Stimulated activated CD4-positive, alpha-beta T cell treated with anti-CD3 and anti-CD28 coated beads, Interleukin-1b, Interleukin-23, amount 100 ng/mL, for 48 hours (primary cell): ENCODE results near the gene SRP72.
"Not testable (repeated sequence)": the region's sequence is repeated elsewhere in the genome, so short reads cannot be mapped to it uniquely, and the experiment has no call there.

Source experiments
- DNase-seq: peaks from one replicate; pipeline ENCODE4 v3.0.0-alpha.2; 2020

Gene SRP72

GRCh38 chr4:56467284-56468096, at the start of gene SRP72:
SRP72 (plus strand) TSS chr4:56467617; CDS start chr4:56467636, 19 bp downstream.
- DNase-seq: peak; percentile 89

GRCh38 chr4:56424176-56424575, 43.2 kb upstream of the SRP72 start:
- DNase-seq: no peak

GRCh38 chr4:56424697-56425514, 42.5 kb upstream of the SRP72 start:
- no peak for DNase-seq

- no peak for DNase-seq
These were observed 41.9 kb upstream of the SRP72 start for GRCh38 chr4:56425518-56425917.

GRCh38 chr4:56426273-56426672, 41.1 kb upstream of the SRP72 start:
- DNase-seq: no peak

- DNase-seq: no peak
These were observed 40.2 kb upstream of the SRP72 start for GRCh38 chr4:56427179-56427578.

GRCh38 chr4:56430203-56430602, 37.2 kb upstream of the SRP72 start:
- DNase-seq: no peak

- DNase-seq: no peak
These were observed 34.1 kb upstream of the SRP72 start for GRCh38 chr4:56433280-56433679.

- DNase-seq: peak; percentile 44
These were observed 32.7 kb upstream of the SRP72 start for GRCh38 chr4:56434599-56435139.

- DNase-seq: peak; percentile 98
These were observed 32.1 kb upstream of the SRP72 start, which contains the start of gene PPAT for GRCh38 chr4:56435140-56435926. PPAT (minus strand) TSS chr4:56435615; CDS start chr4:56435477, 138 bp downstream.

- no peak for DNase-seq
These were observed 28.7 kb upstream of the SRP72 start for GRCh38 chr4:56438766-56439165.

GRCh38 chr4:56440983-56441382, 26.4 kb upstream of the SRP72 start:
- DNase-seq: no peak

- DNase-seq: no peak
These were observed 22.7 kb upstream of the SRP72 start for GRCh38 chr4:56444719-56445118.

- DNase-seq: no peak
These were observed 21.7 kb upstream of the SRP72 start for GRCh38 chr4:56445699-56446098.

- no peak for DNase-seq
These were observed 19.1 kb upstream of the SRP72 start for GRCh38 chr4:56448301-56448700.

- not testable (repeated sequence) for DNase-seq
These were observed 17.9 kb upstream of the SRP72 start for GRCh38 chr4:56449475-56449874.

GRCh38 chr4:56450342-56450741, 17.1 kb upstream of the SRP72 start:
- no peak for DNase-seq

GRCh38 chr4:56460085-56460484, 7.3 kb upstream of the SRP72 start:
- no peak for DNase-seq

GRCh38 chr4:56462157-56462556, 5.3 kb upstream of the SRP72 start:
- no peak for DNase-seq

- DNase-seq: no peak
These were observed 3.7 kb upstream of the SRP72 start for GRCh38 chr4:56463711-56464110.

- DNase-seq: no peak
These were observed 2.8 kb upstream of the SRP72 start for GRCh38 chr4:56464581-56464980.

- no peak for DNase-seq
These were observed 1.7 kb upstream of the SRP72 start for GRCh38 chr4:56465599-56466295.
